Kidney epithelial cell (primary cell): ENCODE measurements around the gene ZKSCAN3. TPM values are rescaled to one million over a fixed set of nuclear protein-coding genes. Genes with fewer than 3 reads are reported as not detected.

ENCODE experiments used
- DNase-seq: peaks from one replicate; pipeline ENCODE4 v3.0.0-alpha.2; 2010; ENCODE audit warnings: low read depth
- H3K27me3 ChIP-seq: 2 replicates; pipeline ENCODE4 v1.6.0; 2011; ENCODE audit warnings: low read length; ENCODE audit not compliant: control insufficient read depth, insufficient read depth
- H3K36me3 ChIP-seq: 2 replicates; pipeline ENCODE4 v1.5.1; 2011; ENCODE audit warnings: low read length; ENCODE audit not compliant: control insufficient read depth, insufficient read depth
- H3K4me3 ChIP-seq: 2 replicates; pipeline ENCODE4 v1.5.1; 2011; ENCODE audit warnings: low read depth, mild to moderate bottlenecking, control low read depth, low read length
- CTCF ChIP-seq: IDR thresholded peaks from 2 replicates; pipeline ENCODE4 v1.5.1; 2011; ENCODE audit warnings: mild to moderate bottlenecking, moderate library complexity, low read length, control low read depth, inconsistent platforms; ENCODE audit not compliant: insufficient read depth, poor library complexity, severe bottlenecking
- total RNA-seq: library from RNA; depleted of rRNA; stranded (reverse); fragments of >200 nt; gene quantifications from 2 replicates; pipeline ENCODE4 v1.2.3, GENCODE V29; 2015

Gene ZKSCAN3
- total RNA-seq, 1 donor from 2014 or later: 5.5 TPM

- H3K27me3 ChIP-seq: no peaks in the 10 kb centered on the region
- H3K4me3 ChIP-seq: no peak overlapping the region
- H3K36me3 ChIP-seq: no peaks in the 10 kb centered on the region
- DNase-seq: no peak
- TF ChIP-seq CTCF: no peak
Observed at GRCh38 chr6:28378644-28379043, 28.9 kb downstream of the ZKSCAN3 start.

- no peaks in the 10 kb centered on the region for H3K36me3 ChIP-seq
- no peaks in the 10 kb centered on the region for H3K27me3 ChIP-seq
- TF ChIP-seq CTCF: no peak
Observed at GRCh38 chr6:28380381-28380780, 30.6 kb downstream of the ZKSCAN3 start.

GRCh38 chr6:28383235-28384142 lies 33.7 kb downstream of the ZKSCAN3 start:
- peak; percentile 43 for DNase-seq
- H3K36me3 ChIP-seq: no peaks in the 10 kb centered on the region
- H3K27me3 ChIP-seq: no peaks in the 10 kb centered on the region
- peak; percentile 66 for TF ChIP-seq CTCF
- peak overlapping the region; percentile 43 for H3K4me3 ChIP-seq

More at GRCh38 chr6:28380381-28380780, 30.6 kb downstream of the ZKSCAN3 start:
- H3K4me3 ChIP-seq: no peak overlapping the region
- no peak for DNase-seq

GRCh38 chr6:28384143-28384533 lies 34.4 kb downstream of the ZKSCAN3 start:
- no peak for TF ChIP-seq CTCF
- H3K4me3 ChIP-seq: no peak overlapping the region

GRCh38 chr6:28390688-28391087 lies 40.9 kb downstream of the ZKSCAN3 start:
- no peak for TF ChIP-seq CTCF
- Histone ChIP-seq H3K4me3 (no peak overlapping the region), H3K36me3 (peaks cover 3% of the 10 kb centered on the region), H3K27me3 (no peaks in the 10 kb centered on the region)
- no peak for DNase-seq

More at GRCh38 chr6:28384143-28384533, 34.4 kb downstream of the ZKSCAN3 start:
- no peak for DNase-seq
- no peaks in the 10 kb centered on the region for H3K27me3 ChIP-seq
- no peaks in the 10 kb centered on the region for H3K36me3 ChIP-seq
